ENCODE measurements around the gene LRRIQ4.

GRCh38 chr3:169846458-169847193, 34.0 kb downstream of the LRRIQ4 start:
- TF ChIP-seq CTCF (IDR thresholded peaks at IDR 0.05; ENCODE audit: low read depth, low read length, poor library complexity, severe bottlenecking) (no peak), EZH2phosphoT487 (IDR thresholded peaks at IDR 0.05; ENCODE audit: borderline replicate concordance, low read length) (no peak)

Data from DOHH2 (cell line).